B cell (primary cell): ENCODE results near the gene ARHGAP35. TPM values are rescaled to one million over a fixed set of nuclear protein-coding genes. Genes with fewer than 3 reads are reported as not detected.
A peak's percentile ranks its signal among the peaks of the same experiment; 100 is the strongest.

Experiments
- ATAC-seq: fragments of 200-7000 bp; cut with Tn5 transposase; one replicate; pipeline ENCODE4 v1.10.0; 2021; ENCODE audit warnings: low read depth, mild to moderate bottlenecking, moderate number of reproducible peaks, moderate library complexity
- CTCF ChIA-PET: fragments of 350-600 bp; sonication (Branson Sonifier 250); formaldehyde crosslinking; loops from one replicate; lab custom pipeline; 2021; ENCODE audit warnings: antibody characterized with exemption, inconsistent platforms; lab: Charles Lee
- POLR2A ChIA-PET: fragments of 350-600 bp; sonication (Branson Sonifier 250); formaldehyde crosslinking; loops from one replicate; lab custom pipeline; 2021; ENCODE audit warnings: antibody characterized with exemption; lab: Charles Lee
- DNase-seq: peaks from one replicate; pipeline ENCODE4 v3.0.0; 2013
- H2AFZ ChIP-seq: 2 replicates; pipeline ENCODE4 v1.6.1; 2012; ENCODE audit warnings: mild to moderate bottlenecking, low read depth, low read length; ENCODE audit not compliant: insufficient read depth, poor library complexity, severe bottlenecking
- H3K27ac ChIP-seq, 2 donors: 1 replicate in 1 of 2; 2 replicates in 1 of 2; pipeline ENCODE4 v1.5.1; 2012 to 2013; ENCODE audit warnings: low read length in 2 of 2, mild to moderate bottlenecking in 2 of 2, moderate library complexity in 1 of 2
- H3K27me3 ChIP-seq, 4 experiments: fragments of 200-600 bp in 1 of 4; sonication (generic) in 1 of 4; replicated peaks in 1 of 4; 1 replicate in 2 of 4; 2 replicates in 2 of 4; pipeline versions ENCODE4 v1.6.1 to v1.7.0; 2013 to 2016; ENCODE audit warnings: low read length in 3 of 4, mild to moderate bottlenecking in 2 of 4, mixed read lengths in 1 of 4, moderate library complexity in 1 of 4; ENCODE audit not compliant: insufficient read depth in 4 of 4, control insufficient read depth in 3 of 4; ENCODE audit errors: control extremely low read depth in 1 of 4
- H3K36me3 ChIP-seq, 2 experiments: replicated peaks in 1 of 2; 1 replicate in 1 of 2; 2 replicates in 1 of 2; pipeline versions ENCODE4 v1.6.1 to v1.7.1; 2013; ENCODE audit warnings: low read length in 1 of 2; ENCODE audit not compliant: insufficient read depth in 2 of 2, control insufficient read depth in 1 of 2; ENCODE audit errors: control extremely low read depth in 1 of 2, extremely low read depth in 1 of 2
- H3K4me1 ChIP-seq, 2 donors: fragments of 200-600 bp in 1 of 2; sonication (generic) in 1 of 2; 1 replicate in 1 of 2; 2 replicates in 1 of 2; pipeline versions ENCODE4 v1.5.1 to v1.6.1; 2013 to 2017; ENCODE audit warnings: low read length in 2 of 2; ENCODE audit not compliant: control insufficient read depth in 2 of 2, insufficient read depth in 2 of 2
- H3K4me2 ChIP-seq: replicated peaks from 2 replicates; pipeline ENCODE3; 2012; ENCODE audit warnings: mild to moderate bottlenecking, low read depth, low read length; ENCODE audit not compliant: poor library complexity, severe bottlenecking
- H3K4me3 ChIP-seq, 5 experiments: fragments of 200-600 bp in 1 of 5; sonication (generic) in 1 of 5; 1 replicate in 3 of 5; 2 replicates in 2 of 5; pipeline versions ENCODE4 v1.5.1 to v1.7.0; 2011 to 2016; ENCODE audit warnings: low read length in 4 of 5, mild to moderate bottlenecking in 4 of 5, low read depth in 2 of 5, control low read depth in 1 of 5, moderate library complexity in 1 of 5; ENCODE audit not compliant: insufficient read depth in 1 of 5; ENCODE audit errors: control extremely low read depth in 1 of 5, extremely low read depth in 1 of 5
- H3K79me2 ChIP-seq: fragments of 200-600 bp; sonication (generic); one replicate; pipeline ENCODE4 v1.6.0; 2016; ENCODE audit warnings: low read length; ENCODE audit not compliant: control insufficient read depth, insufficient read depth
- H3K9ac ChIP-seq: fragments of 200-600 bp; sonication (generic); 2 replicates; pipeline ENCODE4 v1.6.1; 2017; ENCODE audit warnings: mild to moderate bottlenecking, low read length, moderate library complexity
- H3K9me3 ChIP-seq, 3 donors: one replicate each; pipeline versions ENCODE4 v1.6.1 to v1.7.1; 2013; ENCODE audit warnings: low read length in 2 of 3; ENCODE audit not compliant: control insufficient read depth in 2 of 3, insufficient read depth in 1 of 3; ENCODE audit errors: control extremely low read depth in 1 of 3
- H4K20me1 ChIP-seq: 2 replicates; pipeline ENCODE4 v1.6.0; 2012; ENCODE audit warnings: mild to moderate bottlenecking, low read length; ENCODE audit not compliant: insufficient read depth, control insufficient read depth, poor library complexity, severe bottlenecking
- H3K27ac Mint-ChIP-seq: one replicate; pipeline ENCODE4 v1.8.0; 2021; ENCODE audit warnings: mixed read lengths
- H3K27me3 Mint-ChIP-seq: one replicate; pipeline ENCODE4 v1.8.0; 2021; ENCODE audit warnings: mixed read lengths
- H3K4me1 Mint-ChIP-seq: one replicate; pipeline ENCODE4 v1.8.0; 2021; ENCODE audit warnings: mixed read lengths
- H3K4me3 Mint-ChIP-seq: one replicate; pipeline ENCODE4 v1.8.0; 2021; ENCODE audit warnings: mixed read lengths
- H3K9me3 Mint-ChIP-seq: one replicate; pipeline ENCODE4 v1.8.0; 2022; ENCODE audit warnings: mixed read lengths; ENCODE audit not compliant: insufficient read depth
- EZH2 ChIP-seq: IDR thresholded peaks from 2 replicates; pipeline ENCODE4 v1.6.1; 2012; ENCODE audit warnings: borderline replicate concordance, low read depth, mild to moderate bottlenecking, moderate library complexity, low read length; ENCODE audit not compliant: insufficient read depth, poor library complexity, severe bottlenecking
- WGBS: methylation state at CpG from one replicate; pipeline ENCODE4 v1.1.5; 2013; ENCODE audit warnings: missing lambda C conversion rate; ENCODE audit not compliant: insufficient coverage; 5-methylcytosine and 5-hydroxymethylcytosine counted together
- intact Hi-C: fragments of 100-400 bp; cut with micrococcal nuclease; formaldehyde crosslinking; loops from one replicate; pipeline ENCODE4 v1.10.0; 2022
- polyA plus RNA-seq: library from polyadenylated mRNA; depleted of rRNA; stranded (reverse); fragments of >200 nt; gene quantifications from 2 replicates; pipeline ENCODE4 v1.2.3, GENCODE V29; 2012
- total RNA-seq, 2 donors: library from RNA; stranded (reverse); fragments of 120-200 nt in 1 of 2; gene quantifications; 1 replicate in 1 of 2; 2 replicates in 1 of 2; pipeline versions ENCODE4 v1.2.3 to v1.2.4, GENCODE V29; 2013 to 2022
- TF ChIP-seq, protein P1 (sequence below): fragments of 200-600 bp; IDR thresholded peaks from one replicate; pipeline ENCODE4 v1.8.0; 2022; ENCODE audit warnings: antibody characterized with exemption, mild to moderate bottlenecking

ARHGAP35 gene
- total and polyA plus RNA-seq, 2 donors (not counting 1 experiment from before 2014, with no cell fraction given): 9.6 to 31.3 TPM

DNA sequence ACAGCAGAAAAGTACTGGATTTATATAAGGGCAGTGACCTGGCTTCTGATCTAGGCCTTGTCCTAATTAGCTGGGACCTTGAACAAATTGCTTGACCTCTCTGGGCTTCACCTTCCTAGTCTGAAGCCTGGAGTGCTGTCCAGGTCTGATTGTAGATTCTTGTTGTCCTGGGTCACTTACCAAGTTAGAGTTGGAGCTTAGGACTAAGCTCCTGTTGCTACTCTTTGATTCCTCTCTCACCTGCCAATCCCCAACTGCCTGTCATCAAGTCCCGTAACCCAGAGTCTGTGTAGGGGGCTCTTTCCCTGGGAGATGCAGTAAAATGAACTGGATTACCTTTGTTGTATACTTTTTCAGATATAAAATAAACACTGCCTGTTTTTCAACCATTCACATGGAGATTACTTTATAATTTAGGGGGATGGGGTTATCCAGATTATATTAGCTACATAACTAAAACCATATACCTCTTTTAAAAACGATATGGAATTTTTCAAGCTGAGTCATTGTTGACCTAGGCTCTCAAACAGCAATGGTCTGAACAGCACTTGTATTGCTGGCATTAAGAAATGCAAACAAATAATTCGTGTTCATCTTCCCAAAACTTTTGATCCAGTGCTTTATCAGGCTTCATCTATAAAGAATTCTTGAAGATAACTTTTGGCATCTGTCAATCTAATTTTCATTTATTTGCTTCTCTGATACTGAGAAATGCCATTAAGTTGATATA lies 5.8 kb downstream of the ARHGAP35 start:
- intact Hi-C loops: loop anchor here (10.0 kb wide), 1 partner anchor 388 kb away; the partner anchor contains the start of gene CCDC9
- H3K4me1 Mint-ChIP-seq: peaks cover 29% of the 10 kb centered on the region
- Histone ChIP-seq H3K9me3 (no peaks in the 10 kb centered on the region), H3K27me3 (no peaks in the 10 kb centered on the region), H4K20me1 (peaks cover 36% of the 10 kb centered on the region), H3K9ac (no peak overlapping the region), H3K4me1 (peaks cover 19 to 25% of the 10 kb centered on the region in 2 donors), H2AFZ (no peak overlapping the region), H3K27ac (no peak overlapping the region), H3K36me3 (no peaks in the 10 kb centered on the region), H3K4me3 (no peak overlapping the region), H3K79me2 (peaks cover 92% of the 10 kb centered on the region), H3K4me2 (no peak overlapping the region)
- WGBS: no CpG with 5 or more reads among the region's 3 CpGs
- no peak for ATAC-seq
- ChIA-PET CTCF (interaction anchor here (0.6 kb wide), 1 partner anchor 74 kb away, joined by 5 read pairs; no protein-coding TSS in a partner anchor), POLR2A (no interaction called here)
- no peak for DNase-seq
- no peak overlapping the region for H3K4me3 Mint-ChIP-seq
- TF ChIP-seq EZH2: no peak
- TF ChIP-seq, protein P1, sequence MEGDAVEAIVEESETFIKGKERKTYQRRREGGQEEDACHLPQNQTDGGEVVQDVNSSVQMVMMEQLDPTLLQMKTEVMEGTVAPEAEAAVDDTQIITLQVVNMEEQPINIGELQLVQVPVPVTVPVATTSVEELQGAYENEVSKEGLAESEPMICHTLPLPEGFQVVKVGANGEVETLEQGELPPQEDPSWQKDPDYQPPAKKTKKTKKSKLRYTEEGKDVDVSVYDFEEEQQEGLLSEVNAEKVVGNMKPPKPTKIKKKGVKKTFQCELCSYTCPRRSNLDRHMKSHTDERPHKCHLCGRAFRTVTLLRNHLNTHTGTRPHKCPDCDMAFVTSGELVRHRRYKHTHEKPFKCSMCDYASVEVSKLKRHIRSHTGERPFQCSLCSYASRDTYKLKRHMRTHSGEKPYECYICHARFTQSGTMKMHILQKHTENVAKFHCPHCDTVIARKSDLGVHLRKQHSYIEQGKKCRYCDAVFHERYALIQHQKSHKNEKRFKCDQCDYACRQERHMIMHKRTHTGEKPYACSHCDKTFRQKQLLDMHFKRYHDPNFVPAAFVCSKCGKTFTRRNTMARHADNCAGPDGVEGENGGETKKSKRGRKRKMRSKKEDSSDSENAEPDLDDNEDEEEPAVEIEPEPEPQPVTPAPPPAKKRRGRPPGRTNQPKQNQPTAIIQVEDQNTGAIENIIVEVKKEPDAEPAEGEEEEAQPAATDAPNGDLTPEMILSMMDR: no peak
- no peaks in the 10 kb centered on the region for H3K9me3 Mint-ChIP-seq
- H3K27ac Mint-ChIP-seq: peak overlapping the region; percentile 22
- no peaks in the 10 kb centered on the region for H3K27me3 Mint-ChIP-seq

DNA sequence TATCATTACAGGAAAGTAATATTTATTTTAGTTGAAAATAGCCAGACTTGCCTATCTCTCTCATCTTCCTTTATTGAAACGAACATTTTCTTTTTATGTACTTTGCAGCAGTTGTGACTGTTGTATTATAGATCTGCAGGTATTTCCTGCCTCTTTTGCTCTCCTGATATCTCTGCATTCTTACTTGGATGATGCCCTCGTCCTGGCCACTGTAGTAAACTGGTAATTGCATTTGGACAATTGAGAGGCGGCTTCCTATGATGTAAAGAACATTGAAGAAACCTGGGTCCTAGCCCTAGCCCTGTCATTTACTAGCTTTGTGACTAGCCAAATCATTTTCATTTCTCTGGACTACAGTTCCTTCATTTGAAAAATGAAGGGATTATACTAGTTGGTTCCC lies 6.4 kb downstream of the ARHGAP35 start:
- H3K4me1 Mint-ChIP-seq: peaks cover 29% of the 10 kb centered on the region
- Histone ChIP-seq H3K4me1 (peaks cover 13 to 19% of the 10 kb centered on the region in 2 donors), H2AFZ (no peak overlapping the region), H4K20me1 (peaks cover 30% of the 10 kb centered on the region), H3K4me3 (no peak overlapping the region), H3K4me2 (no peak overlapping the region), H3K79me2 (peaks cover 88% of the 10 kb centered on the region), H3K27ac (no peak overlapping the region), H3K9ac (no peak overlapping the region), H3K27me3 (no peaks in the 10 kb centered on the region), H3K36me3 (no peaks in the 10 kb centered on the region), H3K9me3 (no peaks in the 10 kb centered on the region)
- WGBS: no CpG with 5 or more reads among the region's 3 CpGs
- H3K9me3 Mint-ChIP-seq: no peaks in the 10 kb centered on the region
- no peak overlapping the region for H3K4me3 Mint-ChIP-seq
- DNase-seq: no peak
- H3K27me3 Mint-ChIP-seq: no peaks in the 10 kb centered on the region
- CTCF ChIA-PET: interaction anchor here (0.6 kb wide), 1 partner anchor 74 kb away, joined by 5 read pairs; no protein-coding TSS in a partner anchor
- TF ChIP-seq, protein P1: no peak
- no peak for TF ChIP-seq EZH2
- H3K27ac Mint-ChIP-seq: no peak overlapping the region
- POLR2A ChIA-PET: interaction anchor here (0.6 kb wide), 1 partner anchor 1376 kb away, joined by 5 read pairs; no protein-coding TSS in a partner anchor
- intact Hi-C loops: loop anchor here (10.0 kb wide), 1 partner anchor 388 kb away; the partner anchor contains the start of gene CCDC9
- no peak for ATAC-seq
